ENCODE measurements around the gene ADGB.
"Not testable (repeated sequence)": the region's sequence is repeated elsewhere in the genome, so short reads cannot be mapped to it uniquely, and the experiment has no call there.

Gene ADGB

GRCh38 chr6:146768722-146769121 lies 169.9 kb downstream of the ADGB start:
- no peak for DNase-seq (ENCODE audit: low read depth)

DNA sequence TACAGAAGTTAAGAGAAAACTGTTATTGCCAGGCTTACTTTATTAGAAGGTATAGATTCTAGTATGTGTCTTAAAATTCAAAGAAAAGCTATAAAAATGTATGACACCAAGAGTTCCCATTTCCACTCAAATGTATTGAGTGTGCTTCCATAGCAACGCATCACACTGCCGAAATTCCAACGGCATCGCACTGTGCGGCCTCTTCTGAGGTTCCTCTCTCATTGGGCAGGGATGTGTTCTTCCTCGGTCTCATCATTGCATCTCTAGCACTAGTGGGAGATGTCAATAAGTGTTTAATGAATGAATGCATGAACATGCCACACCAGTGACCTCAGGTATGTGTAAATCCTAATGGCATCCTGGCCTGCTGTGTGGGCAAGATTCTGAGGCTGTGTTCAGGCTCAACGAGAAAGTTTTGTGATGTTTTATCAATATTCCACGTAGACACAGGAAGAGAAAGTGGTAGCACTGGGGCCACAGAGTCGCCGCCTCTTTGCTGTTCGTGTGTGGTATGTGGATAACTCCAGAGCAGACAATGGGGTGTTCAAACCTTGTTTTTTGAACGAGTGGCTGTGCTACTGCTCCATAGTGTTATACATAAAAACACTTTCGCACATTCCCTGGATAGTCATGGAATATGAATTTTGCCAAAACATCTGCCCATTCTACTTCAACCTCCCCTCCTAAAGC lies 171.6 kb downstream of the ADGB start:
- DNase-seq (ENCODE audit: low read depth), result no peak

DNA sequence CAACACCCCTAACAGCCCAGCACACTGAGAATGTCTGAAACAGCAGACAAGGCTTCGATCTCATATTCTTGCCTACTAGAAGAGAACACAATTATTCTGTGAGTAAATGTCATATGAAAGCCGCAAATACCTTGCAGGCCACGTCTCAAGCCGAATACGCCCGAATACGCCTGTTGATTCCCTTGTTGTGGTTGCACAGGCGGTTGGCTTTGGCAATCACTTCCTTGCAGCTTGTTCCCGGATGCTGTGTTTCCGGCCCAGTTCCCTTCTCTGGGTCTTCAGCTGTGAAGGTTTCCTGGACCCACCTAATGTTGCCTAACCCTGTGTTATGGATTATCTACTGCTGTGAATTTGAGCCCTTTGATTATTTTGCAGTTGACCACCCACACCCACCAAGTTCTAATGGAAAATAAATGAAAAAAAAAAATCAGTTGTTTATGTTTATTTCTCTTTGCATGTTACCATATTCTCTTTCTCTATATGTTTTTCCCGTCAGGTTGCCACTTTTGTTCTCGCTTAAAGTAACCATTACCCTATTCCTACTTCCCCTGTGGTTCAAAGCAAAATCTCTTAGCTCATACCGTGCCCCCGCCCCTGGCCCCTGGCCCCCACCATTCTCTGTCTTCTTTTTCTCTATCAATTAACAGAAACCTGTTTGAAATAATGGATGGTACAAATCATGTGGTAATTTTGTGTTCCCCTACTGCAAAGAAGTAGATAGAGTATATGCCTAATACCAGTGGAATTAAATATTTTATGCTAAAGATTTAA lies 172.4 kb downstream of the ADGB start:
- no peak for DNase-seq (ENCODE audit: low read depth)

DNA sequence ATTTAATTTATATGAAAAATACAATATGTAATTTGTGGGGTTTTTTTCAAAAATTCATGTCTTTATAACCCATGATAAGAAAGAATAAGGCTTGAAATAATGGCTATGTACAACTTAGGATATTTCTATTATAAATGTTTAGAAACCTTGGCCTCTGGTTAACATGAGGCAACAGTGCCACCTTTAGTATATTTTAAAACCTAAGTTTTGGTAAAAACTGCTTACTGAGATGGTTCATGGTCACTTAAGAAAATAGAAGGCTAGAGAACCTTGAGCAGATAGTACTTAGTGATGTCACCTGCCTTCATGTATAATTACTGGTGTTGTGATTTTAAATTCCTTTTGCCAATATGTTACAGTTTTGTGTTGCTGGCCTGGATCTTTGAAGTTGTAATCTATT lies 176.4 kb downstream of the ADGB start:
- no peak for DNase-seq (ENCODE audit: low read depth)

- DNase-seq (ENCODE audit: low read depth), result no peak
These were observed 183.1 kb downstream of the ADGB start for GRCh38 chr6:146781836-146782235.

GRCh38 chr6:146785001-146785585 lies 186.3 kb downstream of the ADGB start:
- no peak for DNase-seq (ENCODE audit: low read depth)

GRCh38 chr6:146787876-146788508 lies 189.2 kb downstream of the ADGB start:
- no peak for DNase-seq (ENCODE audit: low read depth)

DNA sequence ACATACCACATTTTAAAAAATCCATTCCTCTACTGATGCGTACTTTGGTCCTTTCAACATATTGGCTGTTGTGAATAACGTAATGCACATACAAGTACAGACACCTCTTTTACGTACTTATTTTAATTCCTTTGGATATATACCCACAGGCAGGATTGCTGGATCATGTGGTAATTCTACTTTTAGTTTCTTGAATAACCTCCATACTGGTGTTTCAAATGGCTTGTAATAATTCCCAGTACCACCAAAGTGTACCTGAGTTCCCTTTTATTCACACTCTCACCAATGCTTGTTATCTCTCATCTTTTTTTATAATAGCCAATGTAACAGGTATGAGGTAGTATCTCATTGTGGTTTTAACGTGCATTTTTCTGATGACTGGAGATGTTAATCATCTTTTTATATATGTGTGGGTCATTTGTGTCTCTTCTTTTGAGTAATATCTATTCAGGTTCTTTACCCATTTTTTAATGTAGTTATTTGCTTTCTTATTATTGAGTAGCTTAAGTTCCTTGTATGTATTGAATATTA lies 191.9 kb downstream of the ADGB start:
- DNase-seq (ENCODE audit: low read depth), result no peak

GRCh38 chr6:146791930-146792329 lies 193.2 kb downstream of the ADGB start:
- no peak for DNase-seq (ENCODE audit: low read depth)

GRCh38 chr6:146793218-146793617 lies 194.4 kb downstream of the ADGB start:
- DNase-seq (ENCODE audit: low read depth), result not testable (repeated sequence)

GRCh38 chr6:146795479-146796133 lies 196.8 kb downstream of the ADGB start:
- DNase-seq (ENCODE audit: low read depth), result no peak

DNA sequence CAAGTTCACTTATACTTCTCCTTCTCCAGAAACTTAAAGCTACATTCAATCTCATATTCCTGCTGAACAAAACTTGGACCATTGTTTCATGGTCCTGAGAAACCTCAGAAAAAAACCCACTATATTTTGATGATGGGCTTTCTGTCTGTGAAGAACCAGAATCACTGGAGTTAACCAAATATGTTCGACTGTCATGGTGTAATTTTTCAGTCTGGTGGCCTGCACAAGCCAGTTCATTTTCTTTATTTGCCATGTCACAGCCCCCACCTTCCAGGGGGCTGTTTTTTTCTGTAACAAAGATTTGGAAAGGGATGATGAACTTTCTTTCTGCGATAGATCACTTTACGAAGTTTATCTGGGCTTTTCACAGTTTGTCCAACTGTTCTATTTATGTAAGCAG lies 204.4 kb downstream of the ADGB start:
- not testable (repeated sequence) for DNase-seq (ENCODE audit: low read depth)

DNA sequence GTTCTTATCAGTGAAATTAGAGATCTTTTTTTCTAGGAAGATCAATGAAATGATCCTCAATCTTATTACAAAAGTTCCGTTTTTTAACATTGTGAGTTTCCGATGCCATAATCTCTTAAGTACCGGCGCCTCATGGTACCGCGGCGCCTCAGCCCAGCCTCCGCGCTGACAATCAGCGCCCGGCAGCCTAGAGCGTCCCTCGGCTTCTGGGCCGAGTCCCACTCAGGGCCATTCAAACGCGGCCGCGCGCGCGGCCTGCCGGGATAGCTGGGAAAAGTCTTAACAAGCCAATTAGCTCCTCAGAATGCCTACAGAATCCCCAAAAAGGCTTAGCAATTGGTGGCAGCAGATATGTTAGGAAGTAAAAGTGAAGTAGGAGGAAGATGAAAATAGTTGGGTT lies 204.8 kb downstream of the ADGB start:
- DNase-seq (ENCODE audit: low read depth), result no peak

- DNase-seq (ENCODE audit: low read depth), result no peak
These were observed 207.0 kb downstream of the ADGB start for GRCh38 chr6:146805546-146806325.

GRCh38 chr6:146809014-146809413 lies 210.2 kb downstream of the ADGB start:
- not testable (repeated sequence) for DNase-seq (ENCODE audit: low read depth)

- DNase-seq (ENCODE audit: low read depth), result not testable (repeated sequence)
These were observed 214.1 kb downstream of the ADGB start for GRCh38 chr6:146812811-146813321.

GRCh38 chr6:146813554-146813953 lies 214.8 kb downstream of the ADGB start:
- DNase-seq (ENCODE audit: low read depth), result no peak

DNA sequence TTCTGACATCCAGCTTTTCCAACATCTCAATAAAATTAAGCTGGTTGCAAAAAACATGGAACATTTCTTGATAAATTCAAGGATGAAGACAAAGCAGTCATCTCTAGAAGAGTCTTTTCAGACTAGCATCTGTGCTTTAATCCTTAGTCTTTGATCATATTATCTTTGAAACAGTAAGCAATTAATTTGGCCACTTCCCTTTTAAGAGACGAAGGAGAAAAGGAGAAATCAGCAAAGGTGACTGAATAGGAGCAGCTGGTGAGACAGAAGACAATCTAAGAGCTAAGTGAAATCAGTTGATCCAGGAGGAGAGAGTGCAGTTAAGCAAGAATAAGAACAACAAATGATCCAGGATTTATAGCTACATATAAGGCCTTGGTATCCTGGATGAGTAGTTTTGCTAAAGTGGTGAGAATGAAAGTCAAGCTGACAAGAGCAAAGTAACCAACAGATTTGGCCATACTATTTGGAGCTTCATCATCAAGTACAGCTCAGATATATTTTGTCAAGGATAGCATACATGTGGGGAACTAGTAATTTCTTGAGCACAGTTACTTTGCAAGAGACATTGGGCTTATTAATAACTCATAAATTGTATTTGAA lies 215.5 kb downstream of the ADGB start:
- DNase-seq (ENCODE audit: low read depth), result no peak

- not testable (repeated sequence) for DNase-seq (ENCODE audit: low read depth)
These were observed 217.0 kb downstream of the ADGB start for GRCh38 chr6:146815511-146816462.
